Neuronal stem cell (in vitro differentiated cells): ENCODE measurements around the gene EYS.
A peak's percentile ranks its signal among the peaks of the same experiment; 100 is the strongest.
"Not testable (repeated sequence)": the region's sequence is repeated elsewhere in the genome, so short reads cannot be mapped to it uniquely, and the experiment has no call there.

ENCODE experiments used
- DNase-seq: peaks from one replicate; pipeline ENCODE4 v3.0.0-alpha.2; 2013; ENCODE audit warnings: low spot score
- H2AFZ ChIP-seq: one replicate; pipeline ENCODE4 v1.6.1; 2013; ENCODE audit warnings: mild to moderate bottlenecking, low read length, inconsistent platforms
- H2AK5ac ChIP-seq: 2 replicates; pipeline ENCODE4 v1.6.1; 2013; ENCODE audit warnings: low read depth, mild to moderate bottlenecking, inconsistent platforms, low read length, moderate library complexity, mixed read lengths
- H2BK120ac ChIP-seq: 2 replicates; pipeline ENCODE4 v1.6.1; 2013; ENCODE audit warnings: low read depth, mild to moderate bottlenecking, inconsistent platforms, low read length, moderate library complexity, mixed read lengths
- H2BK12ac ChIP-seq: one replicate; pipeline ENCODE4 v1.6.1; 2013; ENCODE audit warnings: low read length, inconsistent platforms
- H2BK15ac ChIP-seq: 2 replicates; pipeline ENCODE4 v1.6.1; 2013; ENCODE audit warnings: mild to moderate bottlenecking, low read length, inconsistent platforms, mixed read lengths
- H2BK5ac ChIP-seq: one replicate; pipeline ENCODE4 v1.6.1; 2013; ENCODE audit warnings: inconsistent platforms, mild to moderate bottlenecking, low read length, moderate library complexity
- H3K14ac ChIP-seq: one replicate; pipeline ENCODE4 v1.6.1; 2013; ENCODE audit warnings: low read length, inconsistent platforms
- H3K18ac ChIP-seq: 2 replicates; pipeline ENCODE4 v1.6.1; 2013; ENCODE audit warnings: low read length, inconsistent platforms
- H3K23ac ChIP-seq: 2 replicates; pipeline ENCODE4 v1.6.1; 2013; ENCODE audit warnings: low read depth, mild to moderate bottlenecking, mixed read lengths, low read length, inconsistent platforms; ENCODE audit not compliant: poor library complexity
- H3K27ac ChIP-seq: replicated peaks from 3 replicates; pipeline ENCODE4 v1.5.1; 2013; ENCODE audit warnings: low read length, inconsistent platforms
- H3K27me3 ChIP-seq, 3 experiments: 2 replicates each; pipeline ENCODE4 v1.6.1; 2013; ENCODE audit warnings: low read length in 3 of 3, mild to moderate bottlenecking in 2 of 3, inconsistent platforms in 1 of 3, low read depth in 1 of 3, mixed read lengths in 1 of 3, moderate library complexity in 1 of 3; ENCODE audit not compliant: control insufficient read depth in 3 of 3, insufficient read depth in 3 of 3
- H3K36me3 ChIP-seq, 2 donors: replicated peaks in 1 of 2; 2 replicates each; pipeline ENCODE4 v1.6.1; 2013; ENCODE audit warnings: low read length in 2 of 2; ENCODE audit not compliant: control insufficient read depth in 2 of 2, insufficient read depth in 2 of 2
- H3K4ac ChIP-seq: 2 replicates; pipeline ENCODE4 v1.6.1; 2013; ENCODE audit warnings: inconsistent platforms, mild to moderate bottlenecking, low read length, moderate library complexity
- H3K4me1 ChIP-seq, 2 donors: 1 replicate in 1 of 2; 2 replicates in 1 of 2; pipeline ENCODE4 v1.6.1; 2013; ENCODE audit warnings: low read length in 2 of 2, low read depth in 1 of 2; ENCODE audit not compliant: control insufficient read depth in 2 of 2, insufficient read depth in 1 of 2
- H3K4me2 ChIP-seq: one replicate; pipeline ENCODE4 v1.6.1; 2013; ENCODE audit warnings: mild to moderate bottlenecking, low read length, inconsistent platforms; ENCODE audit not compliant: insufficient read depth, poor library complexity, severe bottlenecking
- H3K4me3 ChIP-seq, 2 donors: 2 replicates each; pipeline ENCODE4 v1.5.1; 2013; ENCODE audit warnings: low read length in 2 of 2, mild to moderate bottlenecking in 2 of 2, inconsistent platforms in 1 of 2, moderate library complexity in 1 of 2
- H3K79me1 ChIP-seq: one replicate; pipeline ENCODE4 v1.6.1; 2013; ENCODE audit warnings: low read depth, mild to moderate bottlenecking, inconsistent platforms, low read length, moderate library complexity
- H3K9ac ChIP-seq: one replicate; pipeline ENCODE4 v1.6.1; 2013; ENCODE audit warnings: mild to moderate bottlenecking, low read depth, low read length, inconsistent platforms; ENCODE audit not compliant: poor library complexity
- H3K9me3 ChIP-seq, 2 donors: replicated peaks in 1 of 2; 2 replicates each; pipeline versions ENCODE3 to v1.6.1; 2013; ENCODE audit warnings: low read length in 2 of 2, mild to moderate bottlenecking in 2 of 2, inconsistent platforms in 1 of 2, low read depth in 1 of 2, mixed read lengths in 1 of 2, moderate library complexity in 1 of 2; ENCODE audit not compliant: control insufficient read depth in 2 of 2, insufficient read depth in 1 of 2
- H4K8ac ChIP-seq: one replicate; pipeline ENCODE4 v1.6.1; 2013; ENCODE audit warnings: low read depth, mild to moderate bottlenecking, inconsistent platforms, low read length, moderate library complexity
- H4K91ac ChIP-seq: one replicate; pipeline ENCODE4 v1.6.1; 2013; ENCODE audit warnings: low read length, low read depth, mild to moderate bottlenecking, inconsistent platforms; ENCODE audit not compliant: poor library complexity
- WGBS, 2 donors: extraction: QIAGEN DNeasy Blood & Tissue Kit; methylation state at CpG; one replicate each; pipeline ENCODE4 v1.1.7; 2013; ENCODE audit warnings: missing lambda C conversion rate in 2 of 2, mixed read lengths in 1 of 2; ENCODE audit not compliant: insufficient read length in 2 of 2, insufficient replicate concordance in 1 of 2; ENCODE audit errors: extremely low coverage in 2 of 2; 5-methylcytosine and 5-hydroxymethylcytosine counted together

The EYS gene

DNA sequence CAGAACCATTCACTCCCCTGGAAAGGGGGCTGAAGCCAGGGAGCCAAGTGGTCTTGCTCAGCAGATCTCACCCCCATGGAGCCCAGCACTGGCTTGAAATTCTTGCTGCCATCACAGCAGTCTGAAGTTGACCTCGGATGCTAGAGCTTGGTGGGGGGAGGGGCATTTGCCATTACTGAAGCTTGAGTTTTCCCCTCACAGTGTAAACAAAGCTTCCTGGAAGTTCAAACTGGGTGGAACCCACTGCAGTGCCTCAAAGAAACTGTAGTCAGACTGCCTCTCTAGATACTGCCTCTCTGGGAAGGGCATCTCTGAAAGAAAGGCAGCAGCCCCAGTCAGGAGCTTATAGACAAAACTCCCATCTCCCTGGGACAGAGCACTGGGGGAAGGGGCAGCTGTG, 1819.2 kb downstream of the EYS start:
- WGBS, 2 donors, result no CpG with 5 or more reads among the region's 1 CpG
- H3K27ac ChIP-seq, H3K4ac ChIP-seq, H3K4me2 ChIP-seq, H4K8ac ChIP-seq, H4K91ac ChIP-seq, H2BK5ac ChIP-seq, H3K27me3 ChIP-seq, DNase-seq, H2BK12ac ChIP-seq, H3K4me1 ChIP-seq, H3K18ac ChIP-seq, H2BK120ac ChIP-seq, H2BK15ac ChIP-seq, H3K14ac ChIP-seq, H3K4me3 ChIP-seq, H3K23ac ChIP-seq, H3K9me3 ChIP-seq, H2AK5ac ChIP-seq, H3K79me1 ChIP-seq, H3K36me3 ChIP-seq, H3K9ac ChIP-seq: not testable (repeated sequence)
- H2AFZ ChIP-seq, result peak overlapping the region; percentile 31

DNA sequence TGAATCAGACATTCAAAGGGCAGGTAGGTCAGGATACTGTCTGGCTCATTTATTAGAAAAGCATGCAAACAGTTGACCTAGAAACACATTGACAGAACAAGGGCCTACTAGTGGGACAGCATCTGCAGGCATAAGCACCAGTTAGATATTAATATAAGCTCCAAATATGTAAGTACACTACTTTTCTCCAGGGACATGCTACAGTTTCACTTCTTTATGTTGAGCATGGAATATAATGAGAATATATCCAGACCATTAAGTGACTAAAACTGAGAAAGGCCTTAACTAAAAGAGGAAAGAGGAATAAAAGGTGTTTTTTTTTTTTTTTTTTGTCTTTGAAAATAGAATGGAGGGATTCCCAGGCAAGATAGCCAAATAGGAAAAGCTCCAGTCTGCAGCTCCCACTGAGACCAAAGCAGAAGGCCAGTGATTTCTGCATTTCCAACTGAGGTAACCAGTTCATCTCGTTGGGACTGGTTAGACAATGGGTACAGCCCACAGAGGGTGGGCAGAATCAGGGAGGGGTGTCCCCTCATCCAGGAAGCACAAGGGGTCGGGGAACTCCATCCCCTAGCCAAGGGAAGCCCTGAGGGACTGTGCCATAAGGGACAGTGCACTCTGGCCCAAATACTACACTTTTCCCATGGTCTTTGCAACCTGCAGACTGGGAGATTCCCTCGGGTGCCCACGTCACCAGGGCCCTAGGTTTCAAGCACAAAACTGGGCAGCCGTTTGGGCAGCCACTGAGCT, 1819.8 kb downstream of the EYS start:
- Histone ChIP-seq H3K4me3 (no peak overlapping the region), H3K18ac (no peak overlapping the region), H2AK5ac (no peak overlapping the region), H3K4me1 (no peaks in the 10 kb centered on the region), H4K8ac (no peak overlapping the region), H2BK15ac (no peak overlapping the region), H2BK5ac (no peak overlapping the region), H2BK12ac (no peak overlapping the region), H3K27ac (no peak overlapping the region), H3K4me2 (no peak overlapping the region), H3K79me1 (no peaks in the 10 kb centered on the region), H4K91ac (no peak overlapping the region), H3K23ac (no peak overlapping the region), H3K4ac (no peak overlapping the region), H3K9me3 (no peaks in the 10 kb centered on the region), H3K36me3 (no peaks in the 10 kb centered on the region), H3K9ac (no peak overlapping the region), H3K14ac (no peak overlapping the region), H3K27me3 (no peaks in the 10 kb centered on the region), H2AFZ (peak overlapping the region; percentile 31), H2BK120ac (no peak overlapping the region)
- DNase-seq, result no peak
- WGBS, 2 donors, result no CpG with 5 or more reads among the region's 5 CpGs

DNA sequence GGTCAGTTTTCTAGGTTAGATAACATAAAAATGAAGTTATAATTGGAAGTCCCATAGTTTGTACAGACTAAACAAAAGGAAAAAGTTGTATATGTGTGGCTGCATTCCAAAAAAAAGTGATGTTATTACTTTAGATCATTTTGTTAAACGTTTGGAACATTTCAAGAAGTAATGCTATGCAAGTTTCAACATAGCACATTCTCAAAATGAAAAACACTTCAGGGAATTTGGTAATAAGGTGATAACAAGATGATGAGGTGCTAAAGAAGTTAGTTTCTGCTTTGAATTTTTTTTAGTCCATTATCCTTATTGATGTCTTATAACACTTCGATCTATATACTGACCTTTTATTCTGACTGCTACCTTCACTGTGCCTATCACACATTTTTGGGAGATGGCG, 1820.7 kb downstream of the EYS start:
- no peaks in the 10 kb centered on the region for H3K9me3 ChIP-seq
- no peak overlapping the region for H3K27ac ChIP-seq
- H3K4me1 ChIP-seq, result no peaks in the 10 kb centered on the region
- H2BK5ac ChIP-seq, result no peak overlapping the region
- H2AFZ ChIP-seq, result no peak overlapping the region
- H2BK15ac ChIP-seq, result no peak overlapping the region
- no peak overlapping the region for H2AK5ac ChIP-seq
- no peak overlapping the region for H2BK12ac ChIP-seq
- H3K79me1 ChIP-seq, result no peaks in the 10 kb centered on the region
- H4K91ac ChIP-seq, result no peak overlapping the region
- H3K4me3 ChIP-seq, result no peak overlapping the region
- H3K23ac ChIP-seq, result no peak overlapping the region
- no peak overlapping the region for H3K18ac ChIP-seq
- DNase-seq, result no peak
- no peak overlapping the region for H3K9ac ChIP-seq
- H3K36me3 ChIP-seq, result no peaks in the 10 kb centered on the region
- H3K14ac ChIP-seq, result no peak overlapping the region
- no peak overlapping the region for H4K8ac ChIP-seq
- no peaks in the 10 kb centered on the region for H3K27me3 ChIP-seq
- H3K4me2 ChIP-seq, result no peak overlapping the region
- WGBS, 2 donors, result no CpG with 5 or more reads among the region's 3 CpGs
- no peak overlapping the region for H3K4ac ChIP-seq
- no peak overlapping the region for H2BK120ac ChIP-seq

DNA sequence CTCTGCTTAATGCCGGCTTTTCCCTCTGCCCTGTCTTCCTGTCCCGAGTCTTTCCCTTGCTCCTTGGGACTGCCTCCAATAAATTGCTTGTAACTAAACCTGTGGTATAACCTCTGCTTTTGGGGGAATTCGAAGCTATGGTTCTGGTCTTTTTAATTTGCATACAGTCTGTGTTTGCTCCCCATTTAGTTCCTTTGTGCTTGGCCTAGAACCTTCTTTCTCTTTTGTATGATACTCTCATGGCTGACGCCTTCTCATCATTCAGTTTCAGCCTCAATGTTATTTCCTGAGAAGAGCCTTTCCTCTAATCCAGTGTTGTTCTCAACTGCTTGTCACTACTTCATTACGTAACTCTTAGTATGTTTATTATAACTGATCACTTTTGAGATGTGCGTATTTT, 1823.4 kb downstream of the EYS start:
- H3K79me1 ChIP-seq, result no peaks in the 10 kb centered on the region
- H2AK5ac ChIP-seq, result no peak overlapping the region
- H4K8ac ChIP-seq, result no peak overlapping the region
- H3K14ac ChIP-seq, result no peak overlapping the region
- H3K27me3 ChIP-seq, result no peaks in the 10 kb centered on the region
- H3K18ac ChIP-seq, result no peak overlapping the region
- DNase-seq, result no peak
- no peak overlapping the region for H3K4me2 ChIP-seq
- H3K9ac ChIP-seq, result no peak overlapping the region
- peaks cover 2 to 3% of the 10 kb centered on the region in 2 donors for H3K9me3 ChIP-seq
- H3K4ac ChIP-seq, result no peak overlapping the region
- no peak overlapping the region for H3K27ac ChIP-seq
- WGBS, 2 donors, result no CpG with 5 or more reads among the region's 6 CpGs
- H3K4me1 ChIP-seq, result no peaks in the 10 kb centered on the region
- no peak overlapping the region for H4K91ac ChIP-seq
- no peak overlapping the region for H2BK15ac ChIP-seq
- H2BK5ac ChIP-seq, result no peak overlapping the region
- H3K4me3 ChIP-seq, result no peak overlapping the region
- no peak overlapping the region for H2BK120ac ChIP-seq
- no peak overlapping the region for H2BK12ac ChIP-seq
- no peak overlapping the region for H3K23ac ChIP-seq
- no peak overlapping the region for H2AFZ ChIP-seq
- H3K36me3 ChIP-seq, result no peaks in the 10 kb centered on the region
